ENCODE results near the gene ANGPTL8. TPM values are rescaled to one million over a fixed set of nuclear protein-coding genes. Genes with fewer than 3 reads are reported as not detected.

Gene ANGPTL8
- total RNA-seq, 1 donor from 2014 or later = 0.25 TPM

DNA sequence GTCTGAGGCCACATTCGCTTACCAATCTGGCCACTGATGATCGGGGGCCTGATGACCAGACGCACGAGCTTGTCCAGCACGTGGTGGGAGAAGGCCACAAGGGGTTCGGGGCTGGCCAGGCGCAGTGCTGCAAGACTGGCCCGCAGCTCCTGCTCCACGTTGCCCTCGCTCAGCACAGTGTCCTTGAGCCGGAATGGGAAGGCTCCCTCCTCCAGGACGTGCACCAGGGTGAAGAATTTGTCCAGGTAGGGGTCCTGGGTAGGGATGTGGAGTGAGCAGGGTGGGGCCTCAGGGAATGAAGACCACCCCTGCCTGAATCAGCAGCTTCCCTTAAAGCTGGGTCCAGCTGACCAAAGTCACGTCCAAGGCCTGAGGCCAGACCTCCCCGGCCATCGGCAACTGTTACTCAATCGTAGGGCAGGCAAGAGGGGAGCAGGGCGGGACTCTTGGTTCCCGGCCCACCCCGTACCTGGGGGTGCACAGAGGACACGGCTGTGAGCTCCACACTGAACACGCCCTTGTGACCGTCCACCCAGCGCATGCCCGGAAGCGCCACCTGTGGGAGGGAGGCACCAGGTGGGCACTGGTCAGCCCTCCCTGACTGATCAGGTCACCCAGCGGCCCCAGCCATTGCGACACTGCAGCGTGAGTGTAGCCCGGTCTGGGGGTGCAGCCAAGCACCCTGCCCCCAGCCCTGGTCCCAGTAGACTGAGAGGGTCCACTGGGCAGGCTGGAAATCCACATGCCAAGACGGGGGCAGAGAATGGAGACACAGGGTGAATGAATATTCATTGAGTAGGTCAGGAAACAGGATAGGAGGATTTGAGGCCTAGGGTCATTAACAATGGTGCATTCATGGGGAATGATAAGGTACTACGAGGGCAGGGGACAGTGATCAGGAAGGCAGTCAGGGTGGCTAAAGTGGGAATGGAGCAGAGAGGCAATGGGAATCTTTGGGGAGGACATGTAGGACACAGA is 2.8 kb upstream of the ANGPTL8 start:
- H3K9me3 Mint-ChIP-seq = no peaks in the 10 kb centered on the region

DNA sequence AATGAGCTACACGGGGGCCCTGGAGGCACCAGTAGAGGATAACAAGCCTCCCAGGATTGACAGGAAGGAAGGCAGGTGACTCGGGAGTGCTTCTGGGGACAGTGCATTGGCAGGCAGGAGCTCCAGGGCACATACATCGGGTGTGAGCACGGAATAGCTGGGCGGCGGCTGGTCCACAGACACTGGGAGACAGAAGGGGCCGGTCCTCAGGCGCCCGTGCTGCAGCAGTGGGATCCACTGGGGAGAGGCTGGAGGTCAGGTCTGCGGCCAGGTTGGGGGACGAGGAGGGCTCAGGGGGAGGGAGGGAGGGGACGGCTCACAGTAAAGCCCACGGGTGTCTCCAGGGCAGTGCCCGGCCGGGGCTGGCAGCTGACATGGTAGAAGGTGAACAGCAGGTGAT is 2.1 kb upstream of the ANGPTL8 start:
- Mint-ChIP-seq H3K36me3 (peaks cover 20% of the 10 kb centered on the region), H3K27me3 (ENCODE audit: low read depth) (no peaks in the 10 kb centered on the region), H3K9me3 (no peaks in the 10 kb centered on the region), H3K27ac (no peak overlapping the region), H3K4me3 (no peak overlapping the region), H3K4me1 (peaks cover 8% of the 10 kb centered on the region)
- no peak for DNase-seq (ENCODE audit: low spot score in 2 of 2, unreplicated experiment in 2 of 2)
- TF ChIP-seq, protein P1, sequence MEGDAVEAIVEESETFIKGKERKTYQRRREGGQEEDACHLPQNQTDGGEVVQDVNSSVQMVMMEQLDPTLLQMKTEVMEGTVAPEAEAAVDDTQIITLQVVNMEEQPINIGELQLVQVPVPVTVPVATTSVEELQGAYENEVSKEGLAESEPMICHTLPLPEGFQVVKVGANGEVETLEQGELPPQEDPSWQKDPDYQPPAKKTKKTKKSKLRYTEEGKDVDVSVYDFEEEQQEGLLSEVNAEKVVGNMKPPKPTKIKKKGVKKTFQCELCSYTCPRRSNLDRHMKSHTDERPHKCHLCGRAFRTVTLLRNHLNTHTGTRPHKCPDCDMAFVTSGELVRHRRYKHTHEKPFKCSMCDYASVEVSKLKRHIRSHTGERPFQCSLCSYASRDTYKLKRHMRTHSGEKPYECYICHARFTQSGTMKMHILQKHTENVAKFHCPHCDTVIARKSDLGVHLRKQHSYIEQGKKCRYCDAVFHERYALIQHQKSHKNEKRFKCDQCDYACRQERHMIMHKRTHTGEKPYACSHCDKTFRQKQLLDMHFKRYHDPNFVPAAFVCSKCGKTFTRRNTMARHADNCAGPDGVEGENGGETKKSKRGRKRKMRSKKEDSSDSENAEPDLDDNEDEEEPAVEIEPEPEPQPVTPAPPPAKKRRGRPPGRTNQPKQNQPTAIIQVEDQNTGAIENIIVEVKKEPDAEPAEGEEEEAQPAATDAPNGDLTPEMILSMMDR (IDR thresholded peaks at IDR 0.05; ENCODE audit: unreplicated experiment) = no peak

More for the DNA sequence above, 2.8 kb upstream of the ANGPTL8 start:
- peaks cover 20% of the 10 kb centered on the region for H3K36me3 Mint-ChIP-seq
- H3K4me3 Mint-ChIP-seq = no peak overlapping the region
- TF ChIP-seq, protein P1 (IDR thresholded peaks at IDR 0.05; ENCODE audit: unreplicated experiment) = no peak
- peaks cover 3% of the 10 kb centered on the region for H3K4me1 Mint-ChIP-seq
- no peaks in the 10 kb centered on the region for H3K27me3 Mint-ChIP-seq (ENCODE audit: low read depth)
- no peak overlapping the region for H3K27ac Mint-ChIP-seq
- no peak for DNase-seq (ENCODE audit: low spot score in 2 of 2, unreplicated experiment in 2 of 2)

DNA sequence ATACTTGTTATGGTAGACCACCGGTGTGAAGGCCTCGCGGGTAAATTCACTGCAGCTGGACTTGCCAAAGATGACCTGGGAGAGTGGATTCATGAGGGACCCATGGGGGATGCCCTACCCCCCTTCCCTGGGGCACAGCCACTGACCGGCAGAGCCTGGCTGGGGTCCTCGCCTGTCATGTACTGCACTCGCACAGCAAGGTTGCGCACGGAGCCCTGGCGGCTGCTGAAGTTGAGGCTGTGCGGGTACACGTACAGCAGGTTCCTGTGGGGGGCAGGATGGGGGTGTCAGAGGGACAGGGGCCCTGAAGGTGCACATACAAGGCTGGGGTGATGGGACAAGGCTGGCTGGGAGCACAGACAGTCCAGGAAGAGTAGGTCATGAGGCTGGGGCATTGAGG is 1.4 kb upstream of the ANGPTL8 start:
- no peak overlapping the region for H3K4me3 Mint-ChIP-seq
- TF ChIP-seq, protein P1 (IDR thresholded peaks at IDR 0.05; ENCODE audit: unreplicated experiment) = no peak

DNA sequence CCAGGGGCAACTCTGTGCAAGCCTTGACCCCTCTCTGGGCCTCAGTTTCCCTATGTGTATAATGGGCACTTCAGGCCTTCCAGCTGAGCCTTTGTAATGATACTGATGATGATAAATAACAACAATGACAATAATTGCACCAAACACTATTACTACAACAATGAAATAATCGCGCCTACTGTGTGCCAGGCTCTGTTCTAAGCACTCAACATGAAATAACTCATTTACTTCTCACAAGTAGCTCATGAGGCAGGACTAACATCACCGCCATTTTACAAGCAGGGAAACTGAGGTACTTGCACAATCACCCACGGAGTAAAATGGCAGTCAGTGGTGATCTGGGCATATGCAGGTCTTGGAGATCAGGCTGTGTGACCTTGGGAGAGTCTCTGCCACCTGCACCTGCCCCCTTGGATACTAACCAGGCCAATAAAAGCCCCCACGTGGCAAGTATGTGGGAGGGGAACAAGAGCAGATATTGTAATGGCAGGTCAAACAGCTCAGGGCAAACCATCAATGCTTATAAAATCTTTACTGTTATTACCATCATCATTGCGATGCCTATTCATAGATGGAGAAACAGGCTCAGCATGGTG is 540 bp upstream of the ANGPTL8 start:
- H3K4me3 Mint-ChIP-seq = no peak overlapping the region
- TF ChIP-seq, protein P1 (IDR thresholded peaks at IDR 0.05; ENCODE audit: unreplicated experiment) = no peak
- no peaks in the 10 kb centered on the region for H3K27me3 Mint-ChIP-seq (ENCODE audit: low read depth)
- H3K9me3 Mint-ChIP-seq = no peaks in the 10 kb centered on the region
- peaks cover 15% of the 10 kb centered on the region for H3K4me1 Mint-ChIP-seq
- DNase-seq (ENCODE audit: low spot score in 2 of 2, unreplicated experiment in 2 of 2) = no peak
- no peak overlapping the region for H3K27ac Mint-ChIP-seq
- peaks cover 23% of the 10 kb centered on the region for H3K36me3 Mint-ChIP-seq

More for the DNA sequence above, 1.4 kb upstream of the ANGPTL8 start:
- Mint-ChIP-seq H3K27me3 (ENCODE audit: low read depth) (no peaks in the 10 kb centered on the region), H3K4me1 (peaks cover 11% of the 10 kb centered on the region), H3K9me3 (no peaks in the 10 kb centered on the region), H3K36me3 (peaks cover 23% of the 10 kb centered on the region), H3K27ac (no peak overlapping the region)
- no peak for DNase-seq (ENCODE audit: low spot score in 2 of 2, unreplicated experiment in 2 of 2)

DNA sequence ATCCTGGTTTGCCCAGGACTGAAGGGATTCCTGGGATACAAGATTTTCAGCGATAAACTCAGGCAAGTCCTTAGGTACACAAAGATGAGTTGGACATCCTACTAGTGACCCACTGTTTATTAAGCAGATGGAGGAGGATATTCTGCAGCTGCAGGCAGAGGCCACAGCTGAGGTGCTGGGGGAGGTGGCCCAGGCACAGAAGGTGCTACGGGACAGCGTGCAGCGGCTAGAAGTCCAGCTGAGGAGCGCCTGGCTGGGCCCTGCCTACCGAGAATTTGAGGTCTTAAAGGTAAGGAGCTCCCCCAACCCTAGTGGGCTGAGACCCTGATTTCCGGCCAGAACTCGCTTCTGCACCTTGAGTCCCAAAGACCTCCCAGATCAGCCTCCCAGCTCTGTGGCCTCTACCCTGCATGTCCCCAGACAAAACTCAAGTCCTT is 607 bp downstream of the ANGPTL8 start:
- peaks cover 20% of the 10 kb centered on the region for H3K36me3 Mint-ChIP-seq
- TF ChIP-seq, protein P1 (IDR thresholded peaks at IDR 0.05; ENCODE audit: unreplicated experiment) = no peak
- no peaks in the 10 kb centered on the region for H3K27me3 Mint-ChIP-seq (ENCODE audit: low read depth)
- H3K4me3 Mint-ChIP-seq = no peak overlapping the region
- peaks cover 16% of the 10 kb centered on the region for H3K4me1 Mint-ChIP-seq
- no peaks in the 10 kb centered on the region for H3K9me3 Mint-ChIP-seq
- no peak overlapping the region for H3K27ac Mint-ChIP-seq
- DNase-seq (ENCODE audit: low spot score in 2 of 2, unreplicated experiment in 2 of 2) = no peak

Data from mesothelial cell of epicardium (in vitro differentiated cells).